ENCODE measurements around the gene NOS1AP. TPM values are rescaled to one million over a fixed set of nuclear protein-coding genes. Genes with fewer than 3 reads are reported as not detected.

NOS1AP gene
- total and polyA plus RNA-seq, 2 experiments from 2014 or later = 5.8 to 6.6 TPM

DNA sequence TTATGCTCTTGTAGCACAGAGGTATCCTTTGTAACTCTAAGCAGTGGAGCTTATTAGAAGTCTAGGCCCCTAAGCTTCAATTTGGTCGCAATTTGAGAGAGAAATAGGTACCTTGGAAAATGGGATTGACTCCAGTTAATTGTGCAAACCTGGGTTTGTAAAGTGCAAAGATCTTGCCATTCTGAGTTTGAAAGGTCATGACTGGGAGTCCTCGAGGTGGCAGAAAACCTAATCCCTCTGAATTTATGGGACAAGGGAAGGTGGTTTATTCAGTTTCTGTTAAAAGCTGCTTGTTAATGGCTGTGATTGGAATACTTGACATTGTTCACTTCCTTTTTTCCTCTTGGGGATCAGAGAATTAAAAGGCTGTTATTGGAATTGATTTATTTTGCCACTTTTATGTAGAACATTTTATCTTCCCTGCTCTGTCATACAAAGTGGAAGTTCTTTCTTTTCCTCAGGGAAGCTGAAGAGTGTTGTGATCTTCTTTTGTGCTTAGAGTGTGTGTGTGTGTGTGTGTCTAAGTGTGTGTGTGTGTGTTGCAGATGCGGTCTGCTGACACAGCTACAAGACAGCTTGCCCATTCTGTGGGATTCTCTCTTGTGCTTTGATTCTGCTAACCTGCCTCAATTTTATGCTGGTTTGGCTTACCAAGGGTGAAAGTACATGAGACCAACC lies 162.7 kb downstream of the NOS1AP start (continued):
- TF ChIP-seq, protein P1, sequence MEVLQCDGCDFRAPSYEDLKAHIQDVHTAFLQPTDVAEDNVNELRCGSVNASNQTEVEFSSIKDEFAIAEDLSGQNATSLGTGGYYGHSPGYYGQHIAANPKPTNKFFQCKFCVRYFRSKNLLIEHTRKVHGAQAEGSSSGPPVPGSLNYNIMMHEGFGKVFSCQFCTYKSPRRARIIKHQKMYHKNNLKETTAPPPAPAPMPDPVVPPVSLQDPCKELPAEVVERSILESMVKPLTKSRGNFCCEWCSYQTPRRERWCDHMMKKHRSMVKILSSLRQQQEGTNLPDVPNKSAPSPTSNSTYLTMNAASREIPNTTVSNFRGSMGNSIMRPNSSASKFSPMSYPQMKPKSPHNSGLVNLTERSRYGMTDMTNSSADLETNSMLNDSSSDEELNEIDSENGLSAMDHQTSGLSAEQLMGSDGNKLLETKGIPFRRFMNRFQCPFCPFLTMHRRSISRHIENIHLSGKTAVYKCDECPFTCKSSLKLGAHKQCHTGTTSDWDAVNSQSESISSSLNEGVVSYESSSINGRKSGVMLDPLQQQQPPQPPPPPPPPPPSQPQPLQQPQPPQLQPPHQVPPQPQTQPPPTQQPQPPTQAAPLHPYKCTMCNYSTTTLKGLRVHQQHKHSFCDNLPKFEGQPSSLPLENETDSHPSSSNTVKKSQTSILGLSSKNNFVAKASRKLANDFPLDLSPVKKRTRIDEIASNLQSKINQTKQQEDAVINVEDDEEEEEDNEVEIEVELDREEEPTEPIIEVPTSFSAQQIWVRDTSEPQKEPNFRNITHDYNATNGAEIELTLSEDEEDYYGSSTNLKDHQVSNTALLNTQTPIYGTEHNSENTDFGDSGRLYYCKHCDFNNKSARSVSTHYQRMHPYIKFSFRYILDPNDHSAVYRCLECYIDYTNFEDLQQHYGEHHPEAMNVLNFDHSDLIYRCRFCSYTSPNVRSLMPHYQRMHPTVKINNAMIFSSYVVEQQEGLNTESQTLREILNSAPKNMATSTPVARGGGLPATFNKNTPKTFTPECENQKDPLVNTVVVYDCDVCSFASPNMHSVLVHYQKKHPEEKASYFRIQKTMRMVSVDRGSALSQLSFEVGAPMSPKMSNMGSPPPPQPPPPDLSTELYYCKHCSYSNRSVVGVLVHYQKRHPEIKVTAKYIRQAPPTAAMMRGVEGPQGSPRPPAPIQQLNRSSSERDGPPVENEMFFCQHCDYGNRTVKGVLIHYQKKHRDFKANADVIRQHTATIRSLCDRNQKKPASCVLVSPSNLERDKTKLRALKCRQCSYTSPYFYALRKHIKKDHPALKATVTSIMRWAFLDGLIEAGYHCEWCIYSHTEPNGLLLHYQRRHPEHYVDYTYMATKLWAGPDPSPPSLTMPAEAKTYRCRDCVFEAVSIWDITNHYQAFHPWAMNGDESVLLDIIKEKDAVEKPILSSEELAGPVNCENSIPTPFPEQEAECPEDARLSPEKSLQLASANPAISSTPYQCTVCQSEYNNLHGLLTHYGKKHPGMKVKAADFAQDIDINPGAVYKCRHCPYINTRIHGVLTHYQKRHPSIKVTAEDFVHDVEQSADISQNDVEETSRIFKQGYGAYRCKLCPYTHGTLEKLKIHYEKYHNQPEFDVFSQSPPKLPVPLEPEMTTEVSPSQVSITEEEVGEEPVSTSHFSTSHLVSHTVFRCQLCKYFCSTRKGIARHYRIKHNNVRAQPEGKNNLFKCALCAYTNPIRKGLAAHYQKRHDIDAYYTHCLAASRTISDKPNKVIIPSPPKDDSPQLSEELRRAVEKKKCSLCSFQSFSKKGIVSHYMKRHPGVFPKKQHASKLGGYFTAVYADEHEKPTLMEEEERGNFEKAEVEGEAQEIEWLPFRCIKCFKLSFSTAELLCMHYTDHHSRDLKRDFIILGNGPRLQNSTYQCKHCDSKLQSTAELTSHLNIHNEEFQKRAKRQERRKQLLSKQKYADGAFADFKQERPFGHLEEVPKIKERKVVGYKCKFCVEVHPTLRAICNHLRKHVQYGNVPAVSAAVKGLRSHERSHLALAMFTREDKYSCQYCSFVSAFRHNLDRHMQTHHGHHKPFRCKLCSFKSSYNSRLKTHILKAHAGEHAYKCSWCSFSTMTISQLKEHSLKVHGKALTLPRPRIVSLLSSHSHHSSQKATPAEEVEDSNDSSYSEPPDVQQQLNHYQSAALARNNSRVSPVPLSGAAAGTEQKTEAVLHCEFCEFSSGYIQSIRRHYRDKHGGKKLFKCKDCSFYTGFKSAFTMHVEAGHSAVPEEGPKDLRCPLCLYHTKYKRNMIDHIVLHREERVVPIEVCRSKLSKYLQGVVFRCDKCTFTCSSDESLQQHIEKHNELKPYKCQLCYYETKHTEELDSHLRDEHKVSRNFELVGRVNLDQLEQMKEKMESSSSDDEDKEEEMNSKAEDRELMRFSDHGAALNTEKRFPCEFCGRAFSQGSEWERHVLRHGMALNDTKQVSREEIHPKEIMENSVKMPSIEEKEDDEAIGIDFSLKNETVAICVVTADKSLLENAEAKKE (CRISPR knock-in tag; IDR thresholded peaks at IDR 0.05) = no peak
- TF ChIP-seq STAT1 (IDR thresholded peaks at IDR 0.05; ENCODE audit: unreplicated experiment) = no peak
- no peak for TF ChIP-seq EZH2phosphoT487 (IDR thresholded peaks at IDR 0.05; ENCODE audit: unreplicated experiment)

DNA sequence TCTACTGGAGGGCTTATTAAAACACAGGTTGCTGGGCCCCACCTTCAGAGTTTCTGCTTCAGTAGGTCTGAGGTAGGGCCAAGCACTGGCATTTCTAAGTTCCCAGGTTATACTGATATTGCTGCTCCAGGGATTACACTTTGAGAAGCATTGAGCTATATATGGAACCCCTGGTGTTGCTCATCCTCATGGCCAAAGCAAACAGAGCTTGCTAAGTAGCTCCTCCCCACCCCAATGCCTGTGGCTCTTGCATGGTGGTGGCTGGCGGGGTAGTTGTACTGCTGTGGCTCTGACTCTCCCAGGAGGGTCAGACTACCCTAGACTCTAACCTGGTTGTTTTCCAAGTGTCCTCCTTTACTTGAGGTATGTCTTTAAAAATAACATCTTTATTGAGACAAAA lies 163.6 kb downstream of the NOS1AP start:
- Histone ChIP-seq H3K4me2 (no peak overlapping the region), H3K4me3 (no peak overlapping the region), H4K20me1 (replicated peaks; ENCODE audit: insufficient read depth) (no peaks in the 10 kb centered on the region; the same call in 1 of the 2 replicates), H3K4me1 (ENCODE audit: insufficient read depth) (peaks cover 39% of the 10 kb centered on the region), H2AFZ (no peak overlapping the region), H3K27ac (ENCODE audit: low read depth) (no peak overlapping the region), H3K36me3 (ENCODE audit: insufficient read depth) (no peaks in the 10 kb centered on the region), H3F3A (replicated peaks; ENCODE audit: low read depth) (no peaks in the 10 kb centered on the region), H3K79me2 (replicated peaks; ENCODE audit: insufficient read depth) (peaks cover 9% of the 10 kb centered on the region; the same call in 1 of the 2 replicates), H3K9me2 (ENCODE audit: insufficient read depth) (peaks cover 7% of the 10 kb centered on the region; the same call in 1 of the 2 replicates), H3K27me3 (ENCODE audit: insufficient read depth) (peaks cover 2% of the 10 kb centered on the region; the same call in 1 of the 2 replicates)
- Mint-ChIP-seq H3K36me3 (ENCODE audit: low read depth) (no peaks in the 10 kb centered on the region), H3K4me1 (peaks cover 72% of the 10 kb centered on the region), H3K27ac (no peak overlapping the region), H3K4me3 (no peak overlapping the region), H3K9me3 (no peaks in the 10 kb centered on the region), H3K27me3 (ENCODE audit: insufficient read depth, low read depth, poor library complexity) (no peaks in the 10 kb centered on the region)
- DNase-seq (ENCODE audit: low spot score) (no peak), ATAC-seq (no peak)
- TF ChIP-seq, protein P2, sequence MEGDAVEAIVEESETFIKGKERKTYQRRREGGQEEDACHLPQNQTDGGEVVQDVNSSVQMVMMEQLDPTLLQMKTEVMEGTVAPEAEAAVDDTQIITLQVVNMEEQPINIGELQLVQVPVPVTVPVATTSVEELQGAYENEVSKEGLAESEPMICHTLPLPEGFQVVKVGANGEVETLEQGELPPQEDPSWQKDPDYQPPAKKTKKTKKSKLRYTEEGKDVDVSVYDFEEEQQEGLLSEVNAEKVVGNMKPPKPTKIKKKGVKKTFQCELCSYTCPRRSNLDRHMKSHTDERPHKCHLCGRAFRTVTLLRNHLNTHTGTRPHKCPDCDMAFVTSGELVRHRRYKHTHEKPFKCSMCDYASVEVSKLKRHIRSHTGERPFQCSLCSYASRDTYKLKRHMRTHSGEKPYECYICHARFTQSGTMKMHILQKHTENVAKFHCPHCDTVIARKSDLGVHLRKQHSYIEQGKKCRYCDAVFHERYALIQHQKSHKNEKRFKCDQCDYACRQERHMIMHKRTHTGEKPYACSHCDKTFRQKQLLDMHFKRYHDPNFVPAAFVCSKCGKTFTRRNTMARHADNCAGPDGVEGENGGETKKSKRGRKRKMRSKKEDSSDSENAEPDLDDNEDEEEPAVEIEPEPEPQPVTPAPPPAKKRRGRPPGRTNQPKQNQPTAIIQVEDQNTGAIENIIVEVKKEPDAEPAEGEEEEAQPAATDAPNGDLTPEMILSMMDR (conservative IDR thresholded peaks at IDR 0.05; ENCODE audit: low read depth in 2 of 2) = no peak
- TF ChIP-seq NANOG (IDR thresholded peaks at IDR 0.05; ENCODE audit: borderline replicate concordance) = no peak
- no peak for TF ChIP-seq ZNF114 (CRISPR knock-in tag; IDR thresholded peaks at IDR 0.05)
- TF ChIP-seq, protein P3, sequence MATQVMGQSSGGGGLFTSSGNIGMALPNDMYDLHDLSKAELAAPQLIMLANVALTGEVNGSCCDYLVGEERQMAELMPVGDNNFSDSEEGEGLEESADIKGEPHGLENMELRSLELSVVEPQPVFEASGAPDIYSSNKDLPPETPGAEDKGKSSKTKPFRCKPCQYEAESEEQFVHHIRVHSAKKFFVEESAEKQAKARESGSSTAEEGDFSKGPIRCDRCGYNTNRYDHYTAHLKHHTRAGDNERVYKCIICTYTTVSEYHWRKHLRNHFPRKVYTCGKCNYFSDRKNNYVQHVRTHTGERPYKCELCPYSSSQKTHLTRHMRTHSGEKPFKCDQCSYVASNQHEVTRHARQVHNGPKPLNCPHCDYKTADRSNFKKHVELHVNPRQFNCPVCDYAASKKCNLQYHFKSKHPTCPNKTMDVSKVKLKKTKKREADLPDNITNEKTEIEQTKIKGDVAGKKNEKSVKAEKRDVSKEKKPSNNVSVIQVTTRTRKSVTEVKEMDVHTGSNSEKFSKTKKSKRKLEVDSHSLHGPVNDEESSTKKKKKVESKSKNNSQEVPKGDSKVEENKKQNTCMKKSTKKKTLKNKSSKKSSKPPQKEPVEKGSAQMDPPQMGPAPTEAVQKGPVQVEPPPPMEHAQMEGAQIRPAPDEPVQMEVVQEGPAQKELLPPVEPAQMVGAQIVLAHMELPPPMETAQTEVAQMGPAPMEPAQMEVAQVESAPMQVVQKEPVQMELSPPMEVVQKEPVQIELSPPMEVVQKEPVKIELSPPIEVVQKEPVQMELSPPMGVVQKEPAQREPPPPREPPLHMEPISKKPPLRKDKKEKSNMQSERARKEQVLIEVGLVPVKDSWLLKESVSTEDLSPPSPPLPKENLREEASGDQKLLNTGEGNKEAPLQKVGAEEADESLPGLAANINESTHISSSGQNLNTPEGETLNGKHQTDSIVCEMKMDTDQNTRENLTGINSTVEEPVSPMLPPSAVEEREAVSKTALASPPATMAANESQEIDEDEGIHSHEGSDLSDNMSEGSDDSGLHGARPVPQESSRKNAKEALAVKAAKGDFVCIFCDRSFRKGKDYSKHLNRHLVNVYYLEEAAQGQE (IDR thresholded peaks at IDR 0.05; ENCODE audit: unreplicated experiment) = no peak
